Epithelial cell of proximal tubule (primary cell): ENCODE data around the gene SLC28A1. TPM values are rescaled to one million over a fixed set of nuclear protein-coding genes. Genes with fewer than 3 reads are reported as not detected.

Experiments
- DNase-seq: peaks from one replicate; pipeline ENCODE4 v3.0.0-alpha.2; 2011; ENCODE audit warnings: low read depth
- H3K4me3 ChIP-seq: 2 replicates; pipeline ENCODE4 v1.5.1; 2011; ENCODE audit warnings: low read depth, mild to moderate bottlenecking, low read length
- total RNA-seq: library from RNA; depleted of rRNA; stranded (reverse); fragments of >200 nt; gene quantifications from 2 replicates; pipeline ENCODE4 v1.2.3, GENCODE V29; 2015
- TF ChIP-seq, protein P1 (sequence below): conservative IDR thresholded peaks from 2 replicates; pipeline ENCODE4 v1.5.1; 2012; ENCODE audit warnings: low read depth, mild to moderate bottlenecking, low read length

The SLC28A1 gene
- total RNA-seq, 1 donor from 2014 or later = not detected

DNA sequence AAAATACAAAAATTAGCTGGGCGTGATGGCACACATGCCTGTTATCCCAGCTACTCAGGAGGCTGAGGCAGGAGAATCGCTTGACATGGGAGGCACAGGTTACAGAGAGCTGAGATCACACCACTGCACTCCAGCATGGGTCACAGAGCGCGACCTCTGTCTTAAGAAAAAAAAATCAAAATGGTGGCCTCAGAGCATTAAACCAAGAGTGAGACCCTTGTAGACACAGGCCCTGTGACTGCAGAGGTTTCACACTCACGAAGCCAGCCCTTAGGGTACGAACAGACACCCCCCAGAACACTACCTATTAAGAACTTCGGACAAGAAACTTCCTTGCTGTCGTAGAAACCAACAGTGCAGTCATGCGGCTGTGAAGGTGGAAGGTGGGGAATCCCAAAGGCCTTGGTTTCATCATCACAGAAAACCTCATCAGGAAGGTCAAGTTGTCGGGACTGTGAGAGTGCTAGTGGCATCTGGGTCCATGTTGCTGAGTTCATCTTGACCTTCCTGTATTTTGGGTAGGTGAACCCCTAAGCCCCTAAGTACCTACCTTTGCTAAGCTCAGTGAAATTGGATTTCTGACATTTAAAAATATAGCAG, 92.4 kb downstream of the SLC28A1 start:
- DNase-seq = peak; percentile 53
- no peak overlapping the region for H3K4me3 ChIP-seq
- TF ChIP-seq, protein P1, sequence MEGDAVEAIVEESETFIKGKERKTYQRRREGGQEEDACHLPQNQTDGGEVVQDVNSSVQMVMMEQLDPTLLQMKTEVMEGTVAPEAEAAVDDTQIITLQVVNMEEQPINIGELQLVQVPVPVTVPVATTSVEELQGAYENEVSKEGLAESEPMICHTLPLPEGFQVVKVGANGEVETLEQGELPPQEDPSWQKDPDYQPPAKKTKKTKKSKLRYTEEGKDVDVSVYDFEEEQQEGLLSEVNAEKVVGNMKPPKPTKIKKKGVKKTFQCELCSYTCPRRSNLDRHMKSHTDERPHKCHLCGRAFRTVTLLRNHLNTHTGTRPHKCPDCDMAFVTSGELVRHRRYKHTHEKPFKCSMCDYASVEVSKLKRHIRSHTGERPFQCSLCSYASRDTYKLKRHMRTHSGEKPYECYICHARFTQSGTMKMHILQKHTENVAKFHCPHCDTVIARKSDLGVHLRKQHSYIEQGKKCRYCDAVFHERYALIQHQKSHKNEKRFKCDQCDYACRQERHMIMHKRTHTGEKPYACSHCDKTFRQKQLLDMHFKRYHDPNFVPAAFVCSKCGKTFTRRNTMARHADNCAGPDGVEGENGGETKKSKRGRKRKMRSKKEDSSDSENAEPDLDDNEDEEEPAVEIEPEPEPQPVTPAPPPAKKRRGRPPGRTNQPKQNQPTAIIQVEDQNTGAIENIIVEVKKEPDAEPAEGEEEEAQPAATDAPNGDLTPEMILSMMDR = no peak

DNA sequence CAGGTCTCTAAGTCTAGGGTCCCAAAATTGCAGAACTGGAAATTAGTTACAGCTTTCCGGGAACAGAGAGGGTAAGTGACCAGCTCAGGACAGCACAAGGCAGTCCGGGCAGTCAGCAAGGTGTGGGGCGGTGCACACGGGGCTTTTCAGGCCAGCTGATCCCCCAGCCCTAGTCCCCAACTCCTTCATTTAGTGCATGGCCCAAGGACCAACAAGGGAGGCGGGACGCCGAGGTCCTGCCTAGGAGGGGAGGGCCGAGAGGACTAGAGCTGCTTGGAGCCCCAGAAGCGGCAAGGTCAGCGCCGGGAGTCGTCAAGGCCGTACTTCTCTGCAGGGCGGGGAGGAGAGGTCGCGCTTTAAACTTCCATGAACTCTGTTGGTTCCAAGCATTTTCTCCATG, 95.2 kb downstream of the SLC28A1 start:
- H3K4me3 ChIP-seq = peak overlapping the region; percentile 92

DNA sequence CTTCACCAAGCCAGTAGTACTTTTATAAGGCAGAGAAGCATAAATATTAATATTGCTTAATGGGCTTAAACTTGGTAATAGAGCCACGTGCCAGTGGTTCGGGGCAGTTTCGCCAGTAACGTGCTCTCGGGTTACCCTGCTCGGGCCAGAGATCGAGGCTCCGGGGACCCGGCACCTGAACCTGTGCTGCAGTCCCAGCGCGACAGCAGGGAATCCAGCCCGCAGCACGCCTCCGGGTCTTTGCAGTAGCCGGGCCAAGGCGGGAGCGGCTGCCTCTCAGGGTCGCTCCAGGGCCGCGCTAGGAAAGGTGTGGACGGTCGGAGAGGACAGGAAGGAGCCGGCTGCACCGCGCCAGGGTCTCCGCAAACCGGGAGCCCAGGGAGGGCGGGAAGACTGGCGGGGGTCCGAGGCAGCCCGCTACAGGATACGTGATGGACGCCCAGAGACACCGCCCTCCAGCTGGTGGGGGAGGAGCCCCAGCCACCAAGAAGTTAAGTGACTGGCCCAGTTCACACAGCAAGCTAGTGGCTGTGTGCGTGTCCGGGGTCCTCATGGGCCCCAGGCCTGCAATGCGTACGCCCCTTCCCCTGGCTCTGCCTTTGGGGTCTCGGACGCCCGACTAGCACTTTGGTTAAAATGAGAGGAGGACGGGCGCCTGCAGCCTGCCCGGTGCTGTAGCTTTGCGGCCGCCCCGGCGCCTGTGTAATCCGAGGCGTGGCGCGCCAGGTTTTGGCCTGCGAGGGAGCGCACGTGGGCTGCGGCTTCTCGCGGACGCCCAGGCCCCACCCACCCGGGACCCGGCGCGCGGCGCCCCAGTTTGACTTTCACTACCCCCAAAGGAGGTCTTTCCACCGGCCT, 96.0 kb downstream of the SLC28A1 start:
- H3K4me3 ChIP-seq = peak overlapping the region; percentile 92
- DNase-seq = peak; percentile 33
- TF ChIP-seq, protein P1 = no peak

More for the DNA sequence above, 95.2 kb downstream of the SLC28A1 start:
- TF ChIP-seq, protein P1 = no peak
- DNase-seq = no peak

DNA sequence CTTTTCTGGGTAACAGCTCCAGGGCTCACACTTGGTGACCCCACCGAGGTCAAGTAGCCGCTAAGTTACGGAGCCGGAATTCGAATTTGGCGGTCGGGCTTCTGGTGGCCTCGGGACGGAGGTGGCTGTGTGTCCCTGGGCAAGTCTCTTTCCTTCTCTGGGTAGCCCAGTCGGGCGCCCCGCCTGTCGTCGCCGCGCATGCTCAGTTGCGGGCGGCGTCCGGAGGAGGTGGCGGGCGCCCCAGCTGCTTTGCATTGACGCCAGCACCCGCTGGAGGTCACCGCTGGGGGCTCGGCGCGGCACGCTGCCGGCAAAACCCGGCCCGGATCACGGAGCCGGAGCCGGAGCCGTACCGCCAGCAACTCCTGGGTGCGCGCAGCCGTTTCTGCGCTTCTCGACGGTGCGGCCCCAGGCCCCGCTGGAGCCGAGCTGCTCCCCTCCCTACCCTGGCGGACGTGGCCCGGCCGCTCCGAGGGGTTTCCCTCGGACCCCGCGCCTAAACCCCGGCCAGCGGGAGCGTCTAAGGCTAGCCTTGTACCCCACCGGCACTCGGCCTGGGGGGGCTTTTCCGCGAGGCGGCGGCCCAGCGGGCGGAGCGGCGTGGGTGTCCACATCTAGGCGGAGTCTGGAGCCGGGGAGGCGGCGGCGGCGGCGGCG, 96.7 kb downstream of the SLC28A1 start:
- peak; percentile 53 for DNase-seq
- TF ChIP-seq, protein P1 = peak; percentile 9
- peak overlapping the region; percentile 92 for H3K4me3 ChIP-seq

DNA sequence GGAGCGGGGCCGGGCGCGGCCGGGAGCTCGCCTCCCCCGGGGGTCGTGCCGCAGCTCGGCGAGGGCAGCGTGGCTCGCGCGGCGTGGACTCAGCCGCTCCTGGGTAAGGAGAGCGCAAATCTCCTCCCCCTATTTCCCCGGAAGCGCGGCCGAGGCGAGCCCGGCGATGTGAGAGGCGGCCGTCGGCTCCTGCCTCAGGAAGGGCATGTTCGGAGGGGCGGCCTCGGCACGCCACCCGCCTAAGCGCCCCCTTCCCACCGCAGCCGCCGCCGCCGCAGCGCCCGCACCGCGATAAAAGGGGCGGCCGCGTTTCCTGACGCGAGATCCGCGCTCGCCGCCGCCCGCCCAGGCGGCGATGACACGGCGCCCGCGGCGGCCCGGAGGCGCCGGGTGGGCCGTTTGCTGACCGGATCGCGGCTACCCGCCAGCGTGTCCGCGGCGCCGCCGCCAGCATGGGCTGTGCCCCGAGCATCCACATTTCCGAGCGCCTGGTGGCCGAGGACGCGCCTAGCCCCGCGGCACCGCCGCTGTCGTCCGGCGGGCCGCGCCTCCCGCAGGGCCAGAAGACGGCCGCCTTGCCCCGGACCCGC, 97.3 kb downstream of the SLC28A1 start, which contains the start of gene PDE8A:
PDE8A (plus strand) TSS at position 146 of the 590 bp plus-strand sequence; CDS start at position 453, 307 bp downstream.
- TF ChIP-seq, protein P1 = no peak
- peak within 1 kb of the TSS; percentile 92 for H3K4me3 ChIP-seq
- no peak for DNase-seq

DNA sequence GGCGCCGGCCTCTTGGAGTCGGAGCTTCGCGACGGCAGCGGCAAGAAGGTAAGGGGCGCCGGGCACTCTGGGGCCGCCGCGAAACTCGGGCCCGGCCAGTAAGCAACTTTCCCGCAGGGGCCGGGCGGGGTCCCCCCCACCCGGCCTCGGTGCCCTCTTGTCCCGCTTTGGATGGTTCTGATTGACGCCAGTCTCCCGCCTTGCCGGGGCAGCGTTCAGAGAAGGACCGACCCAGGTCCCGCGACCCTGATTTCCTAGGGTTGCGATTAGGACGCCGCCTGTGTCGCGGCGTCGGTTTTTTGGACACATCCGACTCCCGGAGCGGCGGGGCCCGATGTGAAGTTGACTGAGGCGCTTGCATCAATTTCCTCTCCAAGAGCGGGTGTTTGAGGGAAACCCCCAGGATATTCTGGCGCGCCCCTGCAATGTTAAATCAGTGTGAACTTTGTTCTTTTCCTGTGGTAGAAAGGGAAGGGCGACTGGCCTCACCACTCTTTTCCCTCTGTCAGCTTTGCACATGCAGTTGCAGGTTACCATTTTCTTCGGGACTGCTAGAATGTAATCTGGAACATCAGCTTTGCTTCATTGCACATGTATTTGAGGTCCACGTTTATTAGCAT, 97.9 kb downstream of the SLC28A1 start:
- TF ChIP-seq, protein P1 = no peak
- H3K4me3 ChIP-seq = peak overlapping the region; percentile 92
- peak; percentile 26 for DNase-seq
